ENCODE results near the gene KRTAP10-10. TPM values are rescaled to one million over a fixed set of nuclear protein-coding genes. Genes with fewer than 3 reads are reported as not detected.

Gene KRTAP10-10
- total and polyA plus RNA-seq, 2 of the 8 experiments (the other 6 are each of a cell fraction or from before 2014, with no cell fraction given): not detected

- Histone ChIP-seq H3K4me1 (replicated peaks in 1 of 4; ENCODE audit: control insufficient read depth in 3 of 4, insufficient read depth in 4 of 4, low read length in 3 of 4) (peaks cover 0 to 6% (median 2%) of the 10 kb centered on the region in 4 experiments; a peak in 4 of 7 replicates), H2BK20ac (ENCODE audit: low read length) (peak overlapping the region; percentile 66; the same call in 1 of the 2 replicates), H3K23me2 (ENCODE audit: low read depth, low read length) (no peaks in the 10 kb centered on the region), H2BK15ac (ENCODE audit: low read length) (peak overlapping the region; percentile 88; the same call in 1 of the 2 replicates), H4K8ac (ENCODE audit: extremely low read depth, insufficient read depth, low read length) (peak overlapping the region; percentile 48), H3K27me3 (replicated peaks in 1 of 4; ENCODE audit: control insufficient read depth in 3 of 4, extremely low read depth in 1 of 4, insufficient read depth in 3 of 4, low read length in 3 of 4) (no peaks in the 10 kb centered on the region), H4K91ac (replicated peaks; ENCODE audit: insufficient read length, low read length) (peak overlapping the region; percentile 69), H2BK120ac (replicated peaks; ENCODE audit: low read depth, low read length) (no peak overlapping the region), H3K14ac (ENCODE audit: insufficient read length) (no peak overlapping the region), H3K79me2 (ENCODE audit: control insufficient read depth in 1 of 2, insufficient read depth in 2 of 2, low read length in 2 of 2) (no peaks in the 10 kb centered on the region), H2BK5ac (ENCODE audit: low read depth, low read length) (peak overlapping the region; percentile 60; the same call in 1 of the 2 replicates), H2AFZ (ENCODE audit: low read length) (no peak overlapping the region), H3K36me3 (ENCODE audit: control insufficient read depth in 2 of 4, insufficient read depth in 4 of 4, low read length in 3 of 4) (no peaks in the 10 kb centered on the region), H3K4me3 (ENCODE audit: extremely low read depth in 1 of 4, insufficient read depth in 2 of 4, low read depth in 3 of 4, low read length in 4 of 4) (no peak overlapping the region), H3K4me2 (ENCODE audit: insufficient read depth in 1 of 2, low read depth in 2 of 2, low read length in 2 of 2) (no peak overlapping the region), H3K27ac (ENCODE audit: low read depth, low read length) (no peak overlapping the region), H3K79me1 (ENCODE audit: low read depth, low read length) (no peaks in the 10 kb centered on the region; the same call in 1 of the 2 replicates), H3K9ac (replicated peaks in 1 of 4; ENCODE audit: extremely low read depth in 1 of 4, low read depth in 3 of 4, low read length in 3 of 4) (no peak overlapping the region), H2AK5ac (ENCODE audit: low read depth, low read length) (no peak overlapping the region), H3K9me3 (ENCODE audit: insufficient read depth in 2 of 2, low read depth in 1 of 2, low read length in 1 of 2) (peaks cover 12 to 13% of the 10 kb centered on the region in 2 experiments), H3K4ac (replicated peaks; ENCODE audit: insufficient read length, low read depth, low read length) (peak overlapping the region; percentile 76), H4K20me1 (replicated peaks in 1 of 2; ENCODE audit: control insufficient read depth in 1 of 2, insufficient read depth in 2 of 2, low read length in 2 of 2) (peaks cover 0 to 1% of the 10 kb centered on the region in 2 experiments), H4K5ac (ENCODE audit: insufficient read length, low read depth, low read length) (no peak overlapping the region), H3K23ac (ENCODE audit: insufficient read length) (no peak overlapping the region), H3K18ac (ENCODE audit: extremely low read depth, low read length) (peak overlapping the region; percentile 32; the same call in 1 of the 2 replicates), H3K56ac (replicated peaks; ENCODE audit: insufficient read length, low read depth, low read length) (no peak overlapping the region), H2BK12ac (ENCODE audit: low read depth, low read length) (peak overlapping the region; percentile 84; the same call in 1 of the 2 replicates)
- FAIRE-seq (no peak), DNase-seq (ENCODE audit: low read depth in 1 of 2, low spot score in 2 of 2) (peak in 1 of 2 experiments; percentile 43)
- WGBS, 2 experiments (ENCODE audit: extremely low coverage in 1 of 2, insufficient coverage in 1 of 2, insufficient read length in 1 of 2, insufficient replicate concordance in 2 of 2, low coverage in 1 of 2, low lambda C conversion rate in 2 of 2, missing lambda C conversion rate in 1 of 2): 91% methylated on average over 16 of the region's 17 CpGs; no CpG with 5 or more reads in 1 of the 2 experiments
- POLR2A ChIA-PET (ENCODE audit: partially characterized antibody): interaction anchor here (0.7 to 1.7 kb wide), 3 partner anchors 88 to 96 kb away, joined by 3 read pairs; no protein-coding TSS in a partner anchor
- TF ChIP-seq CEBPB (IDR thresholded peaks at IDR 0.05; ENCODE audit: low read depth, low read length): no peak
- no peak for TF ChIP-seq NANOG (IDR thresholded peaks at IDR 0.05; ENCODE audit: insufficient read depth, low read depth, low read length, poor library complexity, severe bottlenecking)
- no peak for TF ChIP-seq BRCA1 (IDR thresholded peaks at IDR 0.05; ENCODE audit: low read depth, low read length)
- TF ChIP-seq SIRT6 (IDR thresholded peaks at IDR 0.05; ENCODE audit: low read length): no peak
- TF ChIP-seq SIX5 (IDR thresholded peaks at IDR 0.05; ENCODE audit: low read depth, low read length): no peak
- TF ChIP-seq POLR2A (IDR thresholded peaks at IDR 0.05; ENCODE audit: control extremely low read depth in 1 of 2, low read depth in 2 of 2, low read length in 2 of 2): no peak
- CTCF ChIA-PET (ENCODE audit: partially characterized antibody): interaction anchor here (0.9 to 4.0 kb wide), 7 partner anchors 10 to 183 kb away, joined by 3 to 16 read pairs (median 4); partner anchors contain the start of genes KRTAP10-5 and KRTAP10-9
Measured at GRCh38 chr21:44615911-44616590, 21.1 kb upstream of the KRTAP10-10 start.

All from H1 (cell line).